H9 (cell line): ENCODE data around the gene LRP3. TPM values are rescaled to one million over a fixed set of nuclear protein-coding genes. Genes with fewer than 3 reads are reported as not detected.

Experiments used
- DNase-seq: peaks from one replicate; pipeline ENCODE4 v3.0.0-alpha.2; 2017
- H2AFZ ChIP-seq: one replicate; pipeline ENCODE4 v1.6.1; 2013; ENCODE audit warnings: mild to moderate bottlenecking, low read length, control low read depth, moderate library complexity
- H2AK5ac ChIP-seq: 2 replicates; pipeline ENCODE4 v1.6.1; 2013; ENCODE audit warnings: low read length, control low read depth, mixed read lengths; ENCODE audit not compliant: insufficient read length
- H2BK120ac ChIP-seq: one replicate; pipeline ENCODE4 v1.6.1; 2013; ENCODE audit warnings: low read depth, mild to moderate bottlenecking, low read length, control low read depth, inconsistent platforms; ENCODE audit not compliant: poor library complexity, severe bottlenecking
- H2BK12ac ChIP-seq: 2 replicates; pipeline ENCODE4 v1.6.1; 2013; ENCODE audit warnings: low read length, control low read depth, mixed read lengths, low read depth; ENCODE audit not compliant: insufficient read length
- H2BK15ac ChIP-seq: 2 replicates; pipeline ENCODE4 v1.6.1; 2013; ENCODE audit warnings: low read depth, low read length, control low read depth
- H2BK20ac ChIP-seq: one replicate; pipeline ENCODE4 v1.6.1; 2013; ENCODE audit warnings: low read depth, mild to moderate bottlenecking, low read length, control low read depth, inconsistent platforms; ENCODE audit not compliant: poor library complexity, severe bottlenecking
- H2BK5ac ChIP-seq: 2 replicates; pipeline ENCODE4 v1.6.1; 2013; ENCODE audit warnings: low read length, control low read depth, mixed read lengths; ENCODE audit not compliant: insufficient read length
- H3K14ac ChIP-seq: 2 replicates; pipeline ENCODE4 v1.6.1; 2013; ENCODE audit warnings: low read length, control low read depth; ENCODE audit not compliant: insufficient read depth
- H3K18ac ChIP-seq: 2 replicates; pipeline ENCODE4 v1.6.1; 2013; ENCODE audit warnings: low read depth, mild to moderate bottlenecking, mixed read lengths, low read length, control low read depth; ENCODE audit not compliant: insufficient read length
- H3K23ac ChIP-seq: 2 replicates; pipeline ENCODE4 v1.6.1; 2013; ENCODE audit warnings: low read length, control low read depth, mixed read lengths, low read depth; ENCODE audit not compliant: insufficient read length
- H3K23me2 ChIP-seq: 2 replicates; pipeline ENCODE4 v1.6.1; 2013; ENCODE audit warnings: low read depth, mild to moderate bottlenecking, mixed read lengths, low read length, control low read depth; ENCODE audit not compliant: insufficient read length, poor library complexity, severe bottlenecking
- H3K27ac ChIP-seq: 2 replicates; pipeline ENCODE4 v1.5.1; 2013; ENCODE audit warnings: low read length, control low read depth, mixed read lengths, low read depth; ENCODE audit not compliant: insufficient read length
- H3K27me3 ChIP-seq: 2 replicates; pipeline ENCODE4 v1.6.1; 2013; ENCODE audit warnings: low read length, control low read depth, inconsistent platforms; ENCODE audit not compliant: insufficient read depth
- H3K4ac ChIP-seq: 2 replicates; pipeline ENCODE4 v1.6.1; 2013; ENCODE audit warnings: low read depth, mild to moderate bottlenecking, control low read depth, inconsistent platforms, low read length, moderate library complexity
- H3K4me1 ChIP-seq: 2 replicates; pipeline ENCODE4 v1.6.1; 2013; ENCODE audit warnings: low read length, control low read depth, inconsistent platforms; ENCODE audit not compliant: insufficient read depth
- H3K4me2 ChIP-seq: 2 replicates; pipeline ENCODE4 v1.6.1; 2013; ENCODE audit warnings: low read length, control low read depth, mixed read lengths; ENCODE audit not compliant: insufficient read length, insufficient read depth
- H3K56ac ChIP-seq: 2 replicates; pipeline ENCODE4 v1.6.1; 2013; ENCODE audit warnings: low read depth, mild to moderate bottlenecking, mixed read lengths, low read length, control low read depth; ENCODE audit not compliant: insufficient read length
- H3K79me1 ChIP-seq: 2 replicates; pipeline ENCODE4 v1.6.1; 2013; ENCODE audit warnings: low read depth, mild to moderate bottlenecking, moderate library complexity, low read length, control low read depth, inconsistent platforms; ENCODE audit not compliant: insufficient read depth, poor library complexity, severe bottlenecking
- H3K79me2 ChIP-seq: 2 replicates; pipeline ENCODE4 v1.6.1; 2013; ENCODE audit warnings: low read length, control low read depth, inconsistent platforms; ENCODE audit not compliant: insufficient read depth
- H3K9ac ChIP-seq: 2 replicates; pipeline ENCODE4 v1.6.1; 2013; ENCODE audit warnings: low read length, control low read depth, mixed read lengths; ENCODE audit not compliant: insufficient read length; ENCODE audit errors: extremely low read depth
- H3K9me3 ChIP-seq: one replicate; pipeline ENCODE4 v1.6.1; 2013; ENCODE audit warnings: low read depth, low read length, inconsistent platforms; ENCODE audit not compliant: control insufficient read depth
- H3T11ph ChIP-seq: one replicate; pipeline ENCODE4 v1.6.1; 2013; ENCODE audit warnings: mild to moderate bottlenecking, low read length, control low read depth, inconsistent platforms
- H4K20me1 ChIP-seq: one replicate; pipeline ENCODE4 v1.6.1; 2013; ENCODE audit not compliant: control insufficient read depth, insufficient read length, insufficient read depth
- H4K5ac ChIP-seq: 2 replicates; pipeline ENCODE4 v1.6.1; 2013; ENCODE audit warnings: low read depth, mild to moderate bottlenecking, mixed read lengths, low read length, control low read depth; ENCODE audit not compliant: insufficient read length
- H4K8ac ChIP-seq: replicated peaks from 2 replicates; pipeline ENCODE4 v1.6.1; 2013; ENCODE audit warnings: low read length, control low read depth, mixed read lengths, low read depth; ENCODE audit not compliant: insufficient read length
- H4K91ac ChIP-seq: 2 replicates; pipeline ENCODE4 v1.6.1; 2013; ENCODE audit warnings: low read depth, mild to moderate bottlenecking, moderate library complexity, mixed read lengths, low read length, control low read depth; ENCODE audit not compliant: insufficient read length
- H3K27ac Mint-ChIP-seq, 3 experiments: 2 replicates in 2 of 3; 3 replicates in 1 of 3; pipeline ENCODE4 v1.8.0; 2020 to 2021; ENCODE audit warnings: mixed read lengths in 3 of 3, mild to moderate bottlenecking in 1 of 3, moderate library complexity in 1 of 3
- H3K27me3 Mint-ChIP-seq: 2 replicates; pipeline ENCODE4 v1.8.0; 2021; ENCODE audit warnings: low read depth, mild to moderate bottlenecking, moderate library complexity, mixed read lengths
- H3K36me3 Mint-ChIP-seq, 3 experiments: 2 replicates in 2 of 3; 3 replicates in 1 of 3; pipeline ENCODE4 v1.8.0; 2020 to 2021; ENCODE audit warnings: low read depth in 3 of 3, mixed read lengths in 3 of 3; ENCODE audit not compliant: insufficient read depth in 1 of 3
- H3K4me1 Mint-ChIP-seq, 2 experiments: 2 replicates each; pipeline ENCODE4 v1.8.0; 2020; ENCODE audit warnings: mixed read lengths in 2 of 2
- H3K4me3 Mint-ChIP-seq, 2 experiments: 2 replicates in 1 of 2; 3 replicates in 1 of 2; pipeline ENCODE4 v1.8.0; 2020 to 2021; ENCODE audit warnings: mild to moderate bottlenecking in 2 of 2, mixed read lengths in 2 of 2, moderate library complexity in 1 of 2
- H3K9me3 Mint-ChIP-seq, 2 experiments: 2 replicates in 1 of 2; 3 replicates in 1 of 2; pipeline ENCODE4 v1.8.0; 2020; ENCODE audit warnings: mild to moderate bottlenecking in 2 of 2, mixed read lengths in 2 of 2, moderate library complexity in 1 of 2
- WGBS: extraction: QIAGEN DNeasy Blood & Tissue Kit; methylation state at CpG from one replicate; pipeline ENCODE4 v1.1.7; 2013; ENCODE audit warnings: missing lambda C conversion rate, low lambda C conversion rate, mixed read lengths; ENCODE audit not compliant: insufficient read length; ENCODE audit errors: extremely low coverage; 5-methylcytosine and 5-hydroxymethylcytosine counted together
- total RNA-seq: library from RNA; stranded (reverse); gene quantifications from 2 replicates; pipeline ENCODE4 v1.2.1, GENCODE V29; 2021
- TF ChIP-seq, protein P1 (sequence below): fragments of 200-600 bp; sonication (generic); conservative IDR thresholded peaks from 3 replicates; pipeline ENCODE4 v1.8.0; 2021; ENCODE audit warnings: antibody characterized with exemption, mild to moderate bottlenecking

Gene LRP3
- total RNA-seq, 1 experiment from 2014 or later: 29.2 TPM

- Histone ChIP-seq H3K23me2 (no peaks in the 10 kb centered on the region), H2BK15ac (no peak overlapping the region), H4K20me1 (no peaks in the 10 kb centered on the region), H4K8ac (no peak overlapping the region), H2BK20ac (no peak overlapping the region), H3K79me1 (no peaks in the 10 kb centered on the region), H3K27ac (no peak overlapping the region), H3T11ph (no peak overlapping the region), H2BK12ac (no peak overlapping the region), H3K56ac (no peak overlapping the region), H3K79me2 (no peaks in the 10 kb centered on the region), H3K14ac (no peak overlapping the region; the same call in 1 of the 2 replicates), H2BK120ac (no peak overlapping the region), H3K4ac (no peak overlapping the region), H2AK5ac (no peak overlapping the region), H3K18ac (no peak overlapping the region), H2AFZ (no peak overlapping the region), H3K9ac (no peak overlapping the region), H3K4me2 (no peak overlapping the region), H3K23ac (no peak overlapping the region), H4K91ac (no peak overlapping the region), H4K5ac (no peak overlapping the region), H3K4me1 (no peaks in the 10 kb centered on the region), H3K27me3 (no peaks in the 10 kb centered on the region), H3K9me3 (no peaks in the 10 kb centered on the region), H2BK5ac (no peak overlapping the region)
- Mint-ChIP-seq H3K27ac (0 out of 7 replicates have a peak overlapping the region, but pooled peaks of 1 of the 3 experiments have one; percentile 44), H3K27me3 (peaks cover 2% of the 10 kb centered on the region; the same call in 1 of the 2 replicates), H3K9me3 (no peaks in the 10 kb centered on the region), H3K4me1 (no peaks in the 10 kb centered on the region), H3K4me3 (no peak overlapping the region), H3K36me3 (peaks cover 0 to 3% (median 1%) of the 10 kb centered on the region in 3 experiments; a peak in 3 of 7 replicates)
- no peak for DNase-seq
- TF ChIP-seq, protein P1, sequence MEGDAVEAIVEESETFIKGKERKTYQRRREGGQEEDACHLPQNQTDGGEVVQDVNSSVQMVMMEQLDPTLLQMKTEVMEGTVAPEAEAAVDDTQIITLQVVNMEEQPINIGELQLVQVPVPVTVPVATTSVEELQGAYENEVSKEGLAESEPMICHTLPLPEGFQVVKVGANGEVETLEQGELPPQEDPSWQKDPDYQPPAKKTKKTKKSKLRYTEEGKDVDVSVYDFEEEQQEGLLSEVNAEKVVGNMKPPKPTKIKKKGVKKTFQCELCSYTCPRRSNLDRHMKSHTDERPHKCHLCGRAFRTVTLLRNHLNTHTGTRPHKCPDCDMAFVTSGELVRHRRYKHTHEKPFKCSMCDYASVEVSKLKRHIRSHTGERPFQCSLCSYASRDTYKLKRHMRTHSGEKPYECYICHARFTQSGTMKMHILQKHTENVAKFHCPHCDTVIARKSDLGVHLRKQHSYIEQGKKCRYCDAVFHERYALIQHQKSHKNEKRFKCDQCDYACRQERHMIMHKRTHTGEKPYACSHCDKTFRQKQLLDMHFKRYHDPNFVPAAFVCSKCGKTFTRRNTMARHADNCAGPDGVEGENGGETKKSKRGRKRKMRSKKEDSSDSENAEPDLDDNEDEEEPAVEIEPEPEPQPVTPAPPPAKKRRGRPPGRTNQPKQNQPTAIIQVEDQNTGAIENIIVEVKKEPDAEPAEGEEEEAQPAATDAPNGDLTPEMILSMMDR: no peak
- WGBS: no CpG with 5 or more reads among the region's 11 CpGs
These were observed 14.3 kb downstream of the LRP3 start for GRCh38 chr19:33208371-33208895.
